ENCODE results near the gene KCNN3. TPM values are rescaled to one million over a fixed set of nuclear protein-coding genes. Genes with fewer than 3 reads are reported as not detected.

Gene KCNN3
- total RNA-seq, 1 donor, result 0.21 TPM

- Histone ChIP-seq H3K4me3 (ENCODE audit: low read length) (no peak overlapping the region), H3K9me3 (ENCODE audit: low read depth, low read length) (no peaks in the 10 kb centered on the region), H3K4me1 (ENCODE audit: insufficient read depth, low read length) (peaks cover 13% of the 10 kb centered on the region), H3K27me3 (ENCODE audit: insufficient read depth, low read length) (peaks cover 8% of the 10 kb centered on the region)
These were observed 76.4 kb downstream of the KCNN3 start for GRCh38 chr1:154793685-154794084.

GRCh38 chr1:154792899-154793298 lies 77.2 kb downstream of the KCNN3 start:
- Histone ChIP-seq H3K4me1 (ENCODE audit: insufficient read depth, low read length) (peaks cover 13% of the 10 kb centered on the region), H3K4me3 (ENCODE audit: low read length) (no peak overlapping the region), H3K9me3 (ENCODE audit: low read depth, low read length) (no peaks in the 10 kb centered on the region), H3K27me3 (ENCODE audit: insufficient read depth, low read length) (peaks cover 8% of the 10 kb centered on the region)

GRCh38 chr1:154791292-154792166 lies 78.6 kb downstream of the KCNN3 start:
- Histone ChIP-seq H3K9me3 (ENCODE audit: low read depth, low read length) (no peaks in the 10 kb centered on the region), H3K4me3 (ENCODE audit: low read length) (no peak overlapping the region), H3K4me1 (ENCODE audit: insufficient read depth, low read length) (peaks cover 13% of the 10 kb centered on the region)

GRCh38 chr1:154788886-154789285 lies 81.2 kb downstream of the KCNN3 start:
- Histone ChIP-seq H3K9me3 (ENCODE audit: low read depth, low read length) (no peaks in the 10 kb centered on the region), H3K4me3 (ENCODE audit: low read length) (no peak overlapping the region), H3K4me1 (ENCODE audit: insufficient read depth, low read length) (peaks cover 32% of the 10 kb centered on the region), H3K27me3 (ENCODE audit: insufficient read depth, low read length) (peaks cover 8% of the 10 kb centered on the region)

More at GRCh38 chr1:154791292-154792166, 78.6 kb downstream of the KCNN3 start:
- H3K27me3 ChIP-seq (ENCODE audit: insufficient read depth, low read length), result peaks cover 8% of the 10 kb centered on the region

- peaks cover 8% of the 10 kb centered on the region for H3K27me3 ChIP-seq (ENCODE audit: insufficient read depth, low read length)
- H3K4me3 ChIP-seq (ENCODE audit: low read length), result no peak overlapping the region
- peaks cover 32% of the 10 kb centered on the region for H3K4me1 ChIP-seq (ENCODE audit: insufficient read depth, low read length)
- H3K9me3 ChIP-seq (ENCODE audit: low read depth, low read length), result no peaks in the 10 kb centered on the region
These were observed 81.8 kb downstream of the KCNN3 start for GRCh38 chr1:154788110-154788870.

- H3K9me3 ChIP-seq (ENCODE audit: low read depth, low read length), result no peaks in the 10 kb centered on the region
- H3K4me1 ChIP-seq (ENCODE audit: insufficient read depth, low read length), result peaks cover 27% of the 10 kb centered on the region
- no peak overlapping the region for H3K4me3 ChIP-seq (ENCODE audit: low read length)
- peaks cover 6% of the 10 kb centered on the region for H3K27me3 ChIP-seq (ENCODE audit: insufficient read depth, low read length)
These were observed 83.1 kb downstream of the KCNN3 start for GRCh38 chr1:154786804-154787570.

GRCh38 chr1:154784924-154785531 lies 85.1 kb downstream of the KCNN3 start:
- Histone ChIP-seq H3K9me3 (ENCODE audit: low read depth, low read length) (no peaks in the 10 kb centered on the region), H3K4me3 (ENCODE audit: low read length) (no peak overlapping the region), H3K27me3 (ENCODE audit: insufficient read depth, low read length) (no peaks in the 10 kb centered on the region), H3K4me1 (ENCODE audit: insufficient read depth, low read length) (peaks cover 19% of the 10 kb centered on the region)

GRCh38 chr1:154784416-154784815 lies 85.7 kb downstream of the KCNN3 start:
- H3K9me3 ChIP-seq (ENCODE audit: low read depth, low read length), result no peaks in the 10 kb centered on the region
- H3K4me3 ChIP-seq (ENCODE audit: low read length), result no peak overlapping the region
- H3K4me1 ChIP-seq (ENCODE audit: insufficient read depth, low read length), result peaks cover 19% of the 10 kb centered on the region
- H3K27me3 ChIP-seq (ENCODE audit: insufficient read depth, low read length), result no peaks in the 10 kb centered on the region

- H3K27me3 ChIP-seq (ENCODE audit: insufficient read depth, low read length), result no peaks in the 10 kb centered on the region
- no peaks in the 10 kb centered on the region for H3K9me3 ChIP-seq (ENCODE audit: low read depth, low read length)
- H3K4me1 ChIP-seq (ENCODE audit: insufficient read depth, low read length), result peaks cover 19% of the 10 kb centered on the region
- H3K4me3 ChIP-seq (ENCODE audit: low read length), result no peak overlapping the region
These were observed 86.1 kb downstream of the KCNN3 start for GRCh38 chr1:154783976-154784375.

- Histone ChIP-seq H3K27me3 (ENCODE audit: insufficient read depth, low read length) (no peaks in the 10 kb centered on the region), H3K4me3 (ENCODE audit: low read length) (no peak overlapping the region), H3K4me1 (ENCODE audit: insufficient read depth, low read length) (peaks cover 15% of the 10 kb centered on the region), H3K9me3 (ENCODE audit: low read depth, low read length) (no peaks in the 10 kb centered on the region)
These were observed 89.5 kb downstream of the KCNN3 start for GRCh38 chr1:154780541-154780940.

GRCh38 chr1:154779551-154780189 lies 90.4 kb downstream of the KCNN3 start:
- H3K4me1 ChIP-seq (ENCODE audit: insufficient read depth, low read length), result peaks cover 7% of the 10 kb centered on the region
- no peaks in the 10 kb centered on the region for H3K9me3 ChIP-seq (ENCODE audit: low read depth, low read length)
- no peak overlapping the region for H3K4me3 ChIP-seq (ENCODE audit: low read length)
- H3K27me3 ChIP-seq (ENCODE audit: insufficient read depth, low read length), result no peaks in the 10 kb centered on the region

- Histone ChIP-seq H3K4me3 (ENCODE audit: low read length) (no peak overlapping the region), H3K27me3 (ENCODE audit: insufficient read depth, low read length) (no peaks in the 10 kb centered on the region), H3K9me3 (ENCODE audit: low read depth, low read length) (no peaks in the 10 kb centered on the region), H3K4me1 (ENCODE audit: insufficient read depth, low read length) (no peaks in the 10 kb centered on the region)
These were observed 91.1 kb downstream of the KCNN3 start for GRCh38 chr1:154778944-154779343.

- Histone ChIP-seq H3K27me3 (ENCODE audit: insufficient read depth, low read length) (no peaks in the 10 kb centered on the region), H3K4me1 (ENCODE audit: insufficient read depth, low read length) (no peaks in the 10 kb centered on the region), H3K9me3 (ENCODE audit: low read depth, low read length) (no peaks in the 10 kb centered on the region), H3K4me3 (ENCODE audit: low read length) (no peak overlapping the region)
These were observed 91.8 kb downstream of the KCNN3 start for GRCh38 chr1:154778275-154778674.

GRCh38 chr1:154777781-154778180 lies 92.3 kb downstream of the KCNN3 start:
- Histone ChIP-seq H3K27me3 (ENCODE audit: insufficient read depth, low read length) (no peaks in the 10 kb centered on the region), H3K4me1 (ENCODE audit: insufficient read depth, low read length) (no peaks in the 10 kb centered on the region), H3K4me3 (ENCODE audit: low read length) (no peak overlapping the region), H3K9me3 (ENCODE audit: low read depth, low read length) (no peaks in the 10 kb centered on the region)
